Fibroblast of lung (primary cell): ENCODE data around the gene ITK. TPM values are rescaled to one million over a fixed set of nuclear protein-coding genes. Genes with fewer than 3 reads are reported as not detected.
A peak's percentile ranks its signal among the peaks of the same experiment; 100 is the strongest.

Source experiments
- DNase-seq, 2 donors: peaks; one replicate each; pipeline versions ENCODE4 v3.0.0 to v3.0.0-alpha.2; 2010; ENCODE audit warnings: low read depth in 2 of 2
- H2AFZ ChIP-seq: 2 replicates; pipeline ENCODE4 v1.5.1; 2012; ENCODE audit warnings: low read length, control low read depth, inconsistent platforms
- H3K27ac ChIP-seq: 2 replicates; pipeline ENCODE4 v1.5.1; 2011; ENCODE audit warnings: low read length, control low read depth; ENCODE audit not compliant: insufficient read depth
- H3K27me3 ChIP-seq: 2 replicates; pipeline ENCODE4 v1.5.1; 2011; ENCODE audit warnings: mild to moderate bottlenecking, low read length; ENCODE audit not compliant: control insufficient read depth, insufficient read depth
- H3K36me3 ChIP-seq: 2 replicates; pipeline ENCODE4 v1.5.1; 2011; ENCODE audit warnings: low read length; ENCODE audit not compliant: control insufficient read depth, insufficient read depth
- H3K4me1 ChIP-seq: 2 replicates; pipeline ENCODE4 v1.5.1; 2011; ENCODE audit warnings: low read length; ENCODE audit not compliant: control insufficient read depth, insufficient read depth; ENCODE audit errors: extremely low read depth
- H3K4me2 ChIP-seq: 2 replicates; pipeline ENCODE4 v1.5.1; 2011; ENCODE audit warnings: low read length, control low read depth; ENCODE audit not compliant: insufficient read depth; ENCODE audit errors: extremely low read depth
- H3K4me3 ChIP-seq, 4 experiments: fragments of 200-600 bp in 1 of 4; sonication (generic) in 1 of 4; replicated peaks in 1 of 4; 2 replicates each; pipeline ENCODE4 v1.5.1; 2011 to 2016; ENCODE audit warnings: low read length in 4 of 4, low read depth in 3 of 4, mild to moderate bottlenecking in 3 of 4, control low read depth in 2 of 4, inconsistent platforms in 1 of 4, mixed read lengths in 1 of 4; ENCODE audit not compliant: insufficient read depth in 1 of 4; ENCODE audit errors: control extremely low read depth in 1 of 4
- H3K79me2 ChIP-seq: 2 replicates; pipeline ENCODE4 v1.5.1; 2012; ENCODE audit warnings: mild to moderate bottlenecking, low read length, inconsistent platforms; ENCODE audit not compliant: control insufficient read depth, insufficient read depth
- H3K9ac ChIP-seq: 2 replicates; pipeline ENCODE4 v1.5.1; 2011; ENCODE audit warnings: mild to moderate bottlenecking, low read length, control low read depth; ENCODE audit not compliant: insufficient read depth
- H3K9me3 ChIP-seq: 2 replicates; pipeline ENCODE4 v1.5.1; 2012; ENCODE audit warnings: low read depth, low read length; ENCODE audit not compliant: control insufficient read depth, insufficient read depth
- H4K20me1 ChIP-seq: 2 replicates; pipeline ENCODE4 v1.5.1; 2011; ENCODE audit warnings: low read length; ENCODE audit not compliant: control insufficient read depth, insufficient read depth; ENCODE audit errors: extremely low read depth
- CTCF ChIP-seq, 2 donors: IDR thresholded peaks in 1 of 2; conservative IDR thresholded peaks in 1 of 2; 1 replicate in 1 of 2; 2 replicates in 1 of 2; pipeline ENCODE4 v1.5.1; 2011 to 2012; ENCODE audit warnings: low read length in 2 of 2, control low read depth in 1 of 2, inconsistent platforms in 1 of 2, low read depth in 1 of 2, mild to moderate bottlenecking in 1 of 2
- EZH2 ChIP-seq: IDR thresholded peaks from 2 replicates; pipeline ENCODE4 v1.5.1; 2012; ENCODE audit warnings: low read length, control low read depth, mild to moderate bottlenecking; ENCODE audit errors: missing control alignments
- polyA minus RNA-seq: library from RNA; depleted of rRNA, polyadenylated mRNA; stranded (reverse); fragments of >200 nt; gene quantifications from 2 replicates; pipeline ENCODE4 v1.2.3, GENCODE V29; 2011; ENCODE audit warnings: low replicate concordance
- polyA plus RNA-seq, 2 donors: library from polyadenylated mRNA; depleted of rRNA in 1 of 2; stranded (reverse) in 1 of 2; unstranded in 1 of 2; fragments of >200 nt; gene quantifications; 2 replicates each; pipeline ENCODE4 v1.2.1, GENCODE V29; 2011 to 2012; ENCODE audit warnings: missing spikeins in 1 of 2
- total RNA-seq: library from RNA; depleted of rRNA; stranded (reverse); fragments of >200 nt; gene quantifications from 2 replicates; pipeline ENCODE4 v1.2.1, GENCODE V29; 2014

Gene ITK
- total RNA-seq (0.17 TPM in 1 of 2 replicates, not detected in the other), polyA plus RNA-seq (not detected in 2 replicates), polyA minus RNA-seq (not detected in 2 replicates)
- polyA plus RNA-seq (2012) = not detected in 2 replicates

- TF ChIP-seq CTCF (conservative IDR thresholded peaks at IDR 0.05 in 1 of 2, IDR thresholded peaks at IDR 0.05 in 1 of 2; ENCODE audit: low read depth in 1 of 2, low read length in 2 of 2) (no peak), EZH2 (no peak)
- Histone ChIP-seq H3K79me2 (no peaks in the 10 kb centered on the region), H3K27me3 (no peaks in the 10 kb centered on the region), H3K4me1 (no peaks in the 10 kb centered on the region), H3K27ac (no peak within 1 kb of the TSS), H3K4me2 (no peak within 1 kb of the TSS), H3K36me3 (no peaks in the 10 kb centered on the region), H3K9me3 (no peaks in the 10 kb centered on the region), H2AFZ (no peak within 1 kb of the TSS), H3K4me3 (no peak within 1 kb of the TSS), H3K9ac (no peak within 1 kb of the TSS), H4K20me1 (no peaks in the 10 kb centered on the region)
- no peak for DNase-seq
Measured at GRCh38 chr5:157180374-157181264, at the start of gene ITK. ITK (plus strand) TSS chr5:157180840; CDS start chr5:157180978, 138 bp downstream.

- H3K27ac ChIP-seq = no peak overlapping the region
- no peak overlapping the region for H3K4me2 ChIP-seq
- H3K4me3 ChIP-seq = no peak overlapping the region
- H3K9me3 ChIP-seq = no peaks in the 10 kb centered on the region
- H3K79me2 ChIP-seq = no peaks in the 10 kb centered on the region
- H3K27me3 ChIP-seq = no peaks in the 10 kb centered on the region
- H3K4me1 ChIP-seq = no peaks in the 10 kb centered on the region
- H2AFZ ChIP-seq = no peak overlapping the region
- peak in 1 of 2 donors; percentile 7 for DNase-seq
- no peak overlapping the region for H3K9ac ChIP-seq
- no peaks in the 10 kb centered on the region for H4K20me1 ChIP-seq
- H3K36me3 ChIP-seq = no peaks in the 10 kb centered on the region
- no peak for TF ChIP-seq CTCF (conservative IDR thresholded peaks at IDR 0.05 in 1 of 2, IDR thresholded peaks at IDR 0.05 in 1 of 2; ENCODE audit: low read depth in 1 of 2, low read length in 2 of 2)
- no peak for TF ChIP-seq EZH2
Measured at GRCh38 chr5:157130925-157131324, 49.7 kb upstream of the ITK start.

- Histone ChIP-seq H3K9me3 (no peaks in the 10 kb centered on the region), H3K4me3 (no peak overlapping the region), H3K4me1 (no peaks in the 10 kb centered on the region), H3K27me3 (no peaks in the 10 kb centered on the region), H3K9ac (no peak overlapping the region), H2AFZ (no peak overlapping the region), H3K27ac (no peak overlapping the region), H3K4me2 (no peak overlapping the region), H4K20me1 (no peaks in the 10 kb centered on the region), H3K79me2 (no peaks in the 10 kb centered on the region), H3K36me3 (no peaks in the 10 kb centered on the region)
- no peak for TF ChIP-seq EZH2
- TF ChIP-seq CTCF (conservative IDR thresholded peaks at IDR 0.05 in 1 of 2, IDR thresholded peaks at IDR 0.05 in 1 of 2; ENCODE audit: low read depth in 1 of 2, low read length in 2 of 2) = no peak
- no peak for DNase-seq
Measured at GRCh38 chr5:157132281-157132612, 48.4 kb upstream of the ITK start.
